GM13976 (cell line): ENCODE measurements around the gene BNIP3.
A peak's percentile ranks its signal among the peaks of the same experiment; 100 is the strongest.

Experiments
- DNase-seq: peaks from one replicate; pipeline ENCODE4 v3.0.0; 2012; ENCODE audit warnings: low spot score
- CTCF ChIP-seq: IDR thresholded peaks from 2 replicates; pipeline ENCODE4 v1.5.1; 2012; ENCODE audit warnings: borderline replicate concordance, mild to moderate bottlenecking; ENCODE audit not compliant: insufficient read depth; ENCODE audit errors: extremely low read depth, missing control alignments, control extremely low read depth
- in situ Hi-C: fragments of 300-500 bp; cut with MboI; formaldehyde crosslinking; loops from one replicate; pipeline ENCODE4 v1.12.0; 2022; ENCODE audit warnings: low sequenced_read_pairs, mixed read lengths, inconsistent platforms; ENCODE audit not compliant: unreplicated experiment

BNIP3 gene

GRCh38 chr10:131983780-131984179 is 2.1 kb upstream of the BNIP3 start:
- no peak for DNase-seq
- no peak for TF ChIP-seq CTCF
- in situ Hi-C loops, result no loop called here

GRCh38 chr10:131982796-131983195 is 1.1 kb upstream of the BNIP3 start:
- DNase-seq, result no peak
- in situ Hi-C loops, result no loop called here
- TF ChIP-seq CTCF, result no peak

GRCh38 chr10:131982185-131982756 is 548 bp upstream of the BNIP3 start:
- peak; percentile 69 for DNase-seq
- in situ Hi-C loops, result no loop called here
- no peak for TF ChIP-seq CTCF

- in situ Hi-C loops, result no loop called here
- no peak for TF ChIP-seq CTCF
Measured at GRCh38 chr10:131980761-131981428, 828 bp downstream of the BNIP3 start.

GRCh38 chr10:131980321-131980720 is 1.4 kb downstream of the BNIP3 start:
- TF ChIP-seq CTCF, result no peak
- in situ Hi-C loops, result no loop called here
- DNase-seq, result no peak

More at GRCh38 chr10:131980761-131981428, 828 bp downstream of the BNIP3 start:
- no peak for DNase-seq

GRCh38 chr10:131979821-131980270 is 1.9 kb downstream of the BNIP3 start:
- no peak for DNase-seq
- in situ Hi-C loops, result no loop called here
- TF ChIP-seq CTCF, result no peak

- DNase-seq, result no peak
Measured at GRCh38 chr10:131979336-131979735, 2.4 kb downstream of the BNIP3 start.

More at GRCh38 chr10:131979336-131979735, 2.4 kb downstream of the BNIP3 start:
- no peak for TF ChIP-seq CTCF
- in situ Hi-C loops, result no loop called here
